ENCODE data around the gene KIAA1614. TPM values are rescaled to one million over a fixed set of nuclear protein-coding genes. Genes with fewer than 3 reads are reported as not detected.

KIAA1614 gene
- polyA plus RNA-seq, 1 of the 3 experiments (the other 2 are of a cell fraction) = 1.1 TPM

GRCh38 chr1:180889325-180889724 is 23.4 kb upstream of the KIAA1614 start:
- Histone ChIP-seq H3K79me2 (ENCODE audit: insufficient read depth) (no peaks in the 10 kb centered on the region), H3K4me3 (ENCODE audit: low read depth in 2 of 2, low read length in 1 of 2) (no peak overlapping the region), H3K4me2 (no peak overlapping the region), H3F3A (replicated peaks; ENCODE audit: insufficient read depth) (no peaks in the 10 kb centered on the region), H3K9me3 (no peaks in the 10 kb centered on the region), H3K27ac (ENCODE audit: low read depth in 2 of 2, low read length in 1 of 2) (no peak overlapping the region), H3K27me3 (ENCODE audit: insufficient read depth) (no peaks in the 10 kb centered on the region), H3K9ac (no peak overlapping the region), H3K4me1 (ENCODE audit: control insufficient read depth in 1 of 2, insufficient read depth in 2 of 2, low read depth in 1 of 2, low read length in 1 of 2) (no peaks in the 10 kb centered on the region; a peak in 1 of 4 replicates), H3K36me3 (replicated peaks in 1 of 2; ENCODE audit: control insufficient read depth in 1 of 2, insufficient read depth in 2 of 2, low read length in 1 of 2) (peaks cover 6 to 15% of the 10 kb centered on the region in 2 experiments), H3K9me2 (no peaks in the 10 kb centered on the region), H4K20me1 (ENCODE audit: insufficient read depth) (no peaks in the 10 kb centered on the region), H2AFZ (ENCODE audit: low read depth) (no peak overlapping the region)
- WGBS (ENCODE audit: low lambda C conversion rate) = 91% methylated on average over 2 of the region's 2 CpGs
- no peak for DNase-seq
- ChIA-PET POLR2A (no interaction called here), CTCF (interaction anchor here (0.7 kb wide), 1 partner anchor 88 kb away, joined by 3 read pairs; no protein-coding TSS in a partner anchor)
- TF ChIP-seq ZBTB33 (IDR thresholded peaks at IDR 0.05; ENCODE audit: borderline replicate concordance, low read depth) = no peak
- TF ChIP-seq MEF2A (IDR thresholded peaks at IDR 0.05; ENCODE audit: borderline replicate concordance, low read depth) = no peak
- TF ChIP-seq, protein P1, sequence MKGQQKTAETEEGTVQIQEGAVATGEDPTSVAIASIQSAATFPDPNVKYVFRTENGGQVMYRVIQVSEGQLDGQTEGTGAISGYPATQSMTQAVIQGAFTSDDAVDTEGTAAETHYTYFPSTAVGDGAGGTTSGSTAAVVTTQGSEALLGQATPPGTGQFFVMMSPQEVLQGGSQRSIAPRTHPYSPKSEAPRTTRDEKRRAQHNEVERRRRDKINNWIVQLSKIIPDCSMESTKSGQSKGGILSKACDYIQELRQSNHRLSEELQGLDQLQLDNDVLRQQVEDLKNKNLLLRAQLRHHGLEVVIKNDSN (IDR thresholded peaks at IDR 0.05; ENCODE audit: borderline replicate concordance, low read depth) = no peak
- TF ChIP-seq FOXM1 (IDR thresholded peaks at IDR 0.05; ENCODE audit: low read depth) = no peak
- no peak for TF ChIP-seq IRF3 (IDR thresholded peaks at IDR 0.05; ENCODE audit: low read depth, low read length)
- TF ChIP-seq JUND (IDR thresholded peaks at IDR 0.05) = no peak
- no peak for TF ChIP-seq TEAD4 (IDR thresholded peaks at IDR 0.05; ENCODE audit: borderline replicate concordance, insufficient read depth)
- no peak for TF ChIP-seq USF2 (IDR thresholded peaks at IDR 0.05; ENCODE audit: borderline replicate concordance, low read depth, low read length)
- no peak for TF ChIP-seq TCF12 (IDR thresholded peaks at IDR 0.05)
- no peak for TF ChIP-seq EP300 (IDR thresholded peaks at IDR 0.05; ENCODE audit: borderline replicate concordance in 1 of 2, low read depth in 1 of 2, low read length in 1 of 2)
- TF ChIP-seq REST (IDR thresholded peaks at IDR 0.05; ENCODE audit: low read depth, low read length) = no peak
- TF ChIP-seq GATA2 (CRISPR knock-in tag; IDR thresholded peaks at IDR 0.05) = no peak
- TF ChIP-seq FOSL2 (IDR thresholded peaks at IDR 0.05; ENCODE audit: borderline replicate concordance, low read depth) = no peak
- no peak for TF ChIP-seq RFX5 (IDR thresholded peaks at IDR 0.05; ENCODE audit: low read length)
